ENCODE measurements around the gene MAP4K4.

MAP4K4 gene

GRCh38 chr2:101872480-101872879, 175.0 kb downstream of the MAP4K4 start:
- no peak for DNase-seq (ENCODE audit: low spot score)

DNA sequence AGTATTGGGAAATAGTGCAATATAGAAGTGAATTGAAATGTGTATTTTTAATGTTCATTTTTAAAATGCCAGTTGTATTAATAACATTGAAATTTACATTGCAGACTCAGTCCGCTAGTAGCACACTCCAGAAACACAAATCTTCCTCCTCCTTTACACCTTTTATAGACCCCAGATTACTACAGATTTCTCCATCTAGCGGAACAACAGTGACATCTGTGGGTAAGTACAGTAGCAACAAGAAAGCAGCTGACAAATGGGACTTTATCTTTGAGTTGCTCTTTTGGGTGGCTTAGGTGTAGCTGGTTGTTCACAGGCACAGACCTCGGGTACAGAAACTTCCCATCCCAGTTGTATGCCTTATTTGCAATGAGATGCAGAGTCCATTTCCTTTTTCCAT, 176.0 kb downstream of the MAP4K4 start:
- DNase-seq (ENCODE audit: low spot score), result no peak

- DNase-seq (ENCODE audit: low spot score), result no peak
Measured at GRCh38 chr2:101874069-101874468, 176.6 kb downstream of the MAP4K4 start.

GRCh38 chr2:101879466-101879865, 182.0 kb downstream of the MAP4K4 start:
- DNase-seq (ENCODE audit: low spot score), result peak; percentile 53

DNA sequence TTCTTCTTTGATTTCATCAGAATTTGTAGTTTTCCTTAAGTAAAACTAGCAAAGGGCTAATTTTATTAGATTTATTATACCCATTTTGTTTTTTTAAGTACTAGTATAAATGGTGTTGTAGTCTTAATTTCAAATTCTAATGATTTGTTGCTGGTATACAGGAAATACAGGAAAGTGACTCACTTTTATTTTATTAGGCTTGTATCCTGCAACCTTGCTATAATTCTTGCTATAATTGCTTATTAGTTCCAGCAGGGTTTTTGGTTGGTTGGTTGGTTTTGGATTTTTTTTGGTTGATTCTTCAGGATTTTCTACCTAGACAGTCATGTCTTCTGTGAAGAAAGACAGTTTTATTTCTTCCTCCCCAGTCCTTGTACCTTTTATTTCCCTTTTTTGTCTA, 183.6 kb downstream of the MAP4K4 start:
- no peak for DNase-seq (ENCODE audit: low spot score)

DNA sequence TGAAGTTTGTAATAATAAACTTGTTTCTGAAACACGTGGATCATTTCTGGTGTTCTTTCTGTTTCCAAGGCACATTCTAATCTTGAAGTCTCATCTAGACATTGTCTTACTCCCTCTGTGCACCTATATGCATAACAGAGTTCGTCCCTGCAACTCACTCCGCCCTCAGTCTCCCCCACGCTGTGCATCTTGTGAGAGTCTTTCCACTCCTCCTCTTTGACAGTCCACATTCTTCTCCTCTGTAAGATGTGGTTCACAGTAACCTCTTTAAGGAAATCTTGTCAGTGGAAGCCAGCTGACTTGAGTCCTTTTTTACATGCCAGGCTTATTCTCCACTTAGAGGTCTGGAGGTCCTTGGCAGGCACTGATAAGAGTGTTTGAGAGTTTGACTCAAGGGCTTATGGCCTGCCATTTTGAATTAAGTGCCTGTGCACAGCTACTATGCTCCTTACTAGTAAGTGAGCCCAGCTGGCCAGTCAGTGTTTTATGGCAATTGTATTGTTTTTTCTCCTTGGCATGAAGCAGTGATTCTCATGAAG, 185.3 kb downstream of the MAP4K4 start:
- DNase-seq (ENCODE audit: low spot score), result no peak

DNA sequence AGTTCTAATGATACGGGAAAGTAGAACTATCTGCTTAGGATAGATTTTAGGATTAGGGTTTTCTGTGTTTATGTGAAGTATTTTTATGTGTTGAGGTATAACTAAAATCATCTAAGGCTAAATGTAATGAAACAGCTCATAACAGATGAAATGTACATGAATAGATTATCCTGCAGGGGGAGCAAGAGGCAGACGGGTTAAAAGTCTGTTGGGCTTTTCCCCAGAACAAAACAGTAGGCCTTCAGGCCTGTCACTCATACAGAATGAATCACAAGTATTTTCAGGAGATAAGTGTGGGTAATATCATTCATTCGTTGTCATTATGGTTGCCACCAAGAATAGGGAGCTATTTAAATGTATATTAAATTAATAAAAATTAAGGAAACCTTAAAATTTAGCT, 186.4 kb downstream of the MAP4K4 start:
- peak; percentile 28 for DNase-seq (ENCODE audit: low spot score)

DNA sequence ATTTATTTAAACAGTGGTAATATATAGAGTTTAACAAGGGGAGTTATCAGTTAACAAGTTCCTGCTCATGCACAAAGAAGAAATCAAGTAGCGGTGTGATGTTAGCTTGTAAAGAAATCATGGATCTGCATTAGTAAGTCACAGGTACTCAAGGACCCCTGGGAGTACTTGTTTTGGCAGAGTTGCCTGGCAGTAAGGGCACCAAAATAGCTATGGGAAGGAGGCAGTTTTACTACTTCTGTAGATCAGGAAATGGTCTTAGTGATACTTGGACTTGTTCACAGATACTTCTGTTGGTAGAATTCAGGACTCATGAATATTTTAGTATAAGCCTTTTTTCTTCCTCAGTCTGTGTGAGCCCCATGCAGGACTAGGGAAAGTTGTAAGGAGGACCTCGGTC, 186.9 kb downstream of the MAP4K4 start:
- DNase-seq (ENCODE audit: low spot score), result no peak

DNA sequence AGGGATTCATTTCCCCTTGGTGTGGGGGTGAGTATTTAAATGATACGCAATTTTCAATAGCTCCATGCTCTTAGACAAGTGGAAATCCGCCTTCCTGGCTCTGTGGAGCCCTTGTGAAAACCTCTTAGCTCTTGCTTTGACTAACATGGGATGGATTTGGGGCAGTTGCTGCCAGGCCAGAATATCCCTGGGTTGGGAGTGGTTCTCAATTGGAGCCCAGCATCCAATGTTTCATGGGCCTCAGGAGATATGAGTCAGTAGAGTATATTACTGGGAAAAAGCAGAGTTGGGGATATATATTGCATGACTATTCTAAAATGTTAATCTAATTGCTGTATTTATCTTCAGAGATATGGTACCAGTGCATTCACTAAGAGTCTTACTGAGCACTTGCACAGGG, 189.8 kb downstream of the MAP4K4 start:
- no peak for DNase-seq (ENCODE audit: low spot score)

DNA sequence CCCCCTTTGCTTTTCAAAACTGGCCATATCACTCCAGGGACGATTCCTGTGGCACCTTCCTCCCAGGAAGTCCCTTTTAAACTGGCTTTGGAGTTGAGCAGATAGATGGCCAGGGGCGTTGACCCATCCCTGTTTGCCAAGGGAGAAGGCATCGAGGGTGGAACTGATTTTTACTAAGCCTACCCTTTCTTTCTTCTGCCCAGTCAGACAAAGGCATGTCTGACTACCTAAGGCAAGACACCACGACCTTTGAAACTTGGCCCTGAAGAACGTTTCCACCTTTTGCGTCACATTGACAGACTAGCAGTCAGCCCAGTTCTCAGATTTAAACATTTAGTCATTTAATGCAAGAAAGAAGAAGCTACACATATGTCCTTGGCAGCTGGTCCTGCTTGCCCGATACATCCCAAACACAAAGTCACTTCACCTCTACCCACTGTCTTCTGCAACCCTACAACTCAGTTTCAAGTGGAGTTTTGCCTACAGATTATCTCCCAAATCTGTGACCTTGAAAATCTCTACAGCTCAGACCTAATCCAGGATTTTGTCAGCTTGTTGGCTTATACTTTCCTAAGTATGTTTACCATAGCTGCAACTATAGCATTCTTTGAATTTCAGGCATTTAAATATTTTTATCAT, 192.1 kb downstream of the MAP4K4 start:
- no peak for DNase-seq (ENCODE audit: low spot score)

DNA sequence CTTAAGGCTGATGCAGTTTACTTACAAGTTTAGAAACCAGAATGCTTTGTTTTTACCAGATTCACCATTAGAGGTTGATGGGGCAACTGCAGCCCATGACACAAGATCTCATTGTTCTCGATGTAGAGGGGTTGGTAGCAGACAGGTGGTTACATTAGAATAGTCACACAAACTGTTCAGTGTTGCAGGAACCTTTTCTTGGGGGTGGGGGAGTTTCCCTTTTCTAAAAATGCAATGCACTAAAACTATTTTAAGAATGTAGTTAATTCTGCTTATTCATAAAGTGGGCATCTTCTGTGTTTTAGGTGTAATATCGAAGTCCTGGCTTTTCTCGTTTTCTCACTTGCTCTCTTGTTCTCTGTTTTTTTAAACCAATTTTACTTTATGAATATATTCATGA, 194.9 kb downstream of the MAP4K4 start:
- DNase-seq (ENCODE audit: low spot score), result no peak

GRCh38 chr2:101893681-101894381, 196.3 kb downstream of the MAP4K4 start:
- no peak for DNase-seq (ENCODE audit: low spot score)

DNA sequence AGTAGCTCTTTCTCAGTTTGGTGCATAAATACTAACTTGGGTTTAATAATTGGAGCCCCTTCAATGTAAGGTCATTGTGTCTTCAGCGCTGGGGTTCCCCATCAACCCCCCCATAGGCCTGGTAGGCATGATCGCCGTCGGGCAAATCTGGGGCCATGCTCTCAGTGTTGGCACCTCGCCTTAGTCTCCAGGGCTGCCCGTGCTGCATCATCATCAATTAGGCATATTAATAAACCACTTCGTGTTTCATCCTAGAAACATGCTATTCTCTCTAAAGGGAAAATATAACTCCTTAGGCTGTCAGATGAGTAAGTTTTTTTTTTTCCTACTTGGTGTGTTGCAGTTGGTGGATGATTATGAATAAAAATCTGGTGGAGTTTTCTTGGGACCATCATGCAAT, 197.5 kb downstream of the MAP4K4 start:
- DNase-seq (ENCODE audit: low spot score), result no peak

DNA sequence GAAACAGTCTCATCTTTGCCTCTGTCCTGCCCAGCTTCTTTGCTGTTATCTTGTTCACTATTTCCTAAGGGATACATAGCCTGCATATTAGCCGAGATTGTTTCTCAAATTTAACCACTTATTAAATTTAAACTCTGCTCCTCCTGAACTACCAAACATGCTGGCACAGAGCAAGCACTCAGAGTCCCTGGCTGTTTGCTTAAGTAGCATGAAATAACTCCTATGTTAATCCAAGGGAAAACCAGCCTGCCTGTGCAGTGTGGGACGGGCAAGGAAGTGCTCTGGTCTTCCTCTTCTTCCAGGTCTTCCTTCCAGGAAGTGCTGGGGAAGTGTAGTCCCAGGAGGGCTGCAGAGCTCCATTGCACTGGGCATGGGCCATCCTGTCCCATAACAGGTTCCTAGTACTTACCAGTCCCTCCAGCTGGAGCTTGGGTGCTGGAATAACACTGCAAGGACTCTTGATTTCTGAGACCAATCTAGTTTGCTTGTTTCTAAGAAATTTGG, 198.4 kb downstream of the MAP4K4 start:
- DNase-seq (ENCODE audit: low spot score), result no peak

- no peak for DNase-seq (ENCODE audit: low spot score)
Measured at GRCh38 chr2:101897301-101897700, 199.8 kb downstream of the MAP4K4 start.

DNA sequence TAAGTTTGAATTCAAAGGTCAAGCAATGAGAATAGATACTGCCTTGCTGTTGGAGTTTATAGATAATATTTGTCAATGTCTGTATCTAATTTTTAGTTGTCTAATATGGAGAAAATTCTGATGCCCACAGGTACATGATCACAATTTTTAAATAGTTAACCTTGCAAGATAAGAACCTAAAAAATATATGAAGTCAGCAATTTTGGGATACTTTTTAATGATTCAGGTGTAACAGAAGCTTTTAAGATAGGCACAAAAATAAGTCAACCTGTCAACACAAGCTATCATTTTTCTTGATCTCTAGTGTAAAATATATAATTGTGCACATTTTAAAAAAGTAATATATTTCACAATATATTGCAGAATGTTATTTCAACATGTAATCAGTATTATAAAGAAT, 201.8 kb downstream of the MAP4K4 start:
- DNase-seq (ENCODE audit: low spot score), result no peak

- DNase-seq (ENCODE audit: low spot score), result no peak
Measured at GRCh38 chr2:101899871-101900270, 202.4 kb downstream of the MAP4K4 start.

DNA sequence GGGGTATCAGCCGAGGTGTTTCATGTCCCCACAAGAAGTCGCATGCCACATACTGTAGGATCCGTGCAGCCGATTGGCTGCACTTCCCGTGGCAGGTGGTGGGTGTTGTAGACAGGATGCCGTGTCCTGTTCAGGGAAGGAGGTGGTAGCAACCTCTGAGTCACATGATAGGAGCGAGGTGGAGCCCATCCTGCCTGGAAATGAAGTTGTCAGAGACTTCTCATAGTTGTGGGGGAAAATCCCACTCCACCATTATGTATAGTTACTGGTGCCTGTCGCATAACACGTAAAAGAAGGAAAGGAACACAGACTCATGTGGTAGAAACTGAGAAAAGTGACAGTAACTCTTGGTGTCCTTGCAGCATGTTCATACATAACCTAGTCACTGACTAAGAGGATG, 202.9 kb downstream of the MAP4K4 start:
- no peak for DNase-seq (ENCODE audit: low spot score)

GRCh38 chr2:101901241-101901640, 203.7 kb downstream of the MAP4K4 start:
- no peak for DNase-seq (ENCODE audit: low spot score)

DNA sequence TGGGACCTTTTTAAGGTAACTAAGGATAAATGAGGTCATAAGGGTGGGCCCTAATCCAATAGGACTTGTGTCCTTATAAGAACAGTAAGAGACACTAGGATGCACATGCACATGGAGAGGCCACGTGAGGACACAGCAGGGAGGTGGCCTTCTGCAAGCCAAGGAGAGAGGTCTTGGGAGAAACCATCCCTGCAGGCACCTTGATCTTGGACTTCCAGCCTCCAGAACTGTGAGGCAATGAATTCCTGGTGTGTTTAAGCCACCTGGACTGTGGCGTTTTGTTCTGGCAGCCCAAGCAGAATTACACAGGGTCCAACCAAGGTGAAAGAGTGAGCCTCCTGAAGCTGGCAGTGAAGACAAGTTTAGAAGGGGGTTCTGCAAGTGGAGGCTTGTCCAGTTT, 204.7 kb downstream of the MAP4K4 start:
- DNase-seq (ENCODE audit: low spot score), result no peak

DNA sequence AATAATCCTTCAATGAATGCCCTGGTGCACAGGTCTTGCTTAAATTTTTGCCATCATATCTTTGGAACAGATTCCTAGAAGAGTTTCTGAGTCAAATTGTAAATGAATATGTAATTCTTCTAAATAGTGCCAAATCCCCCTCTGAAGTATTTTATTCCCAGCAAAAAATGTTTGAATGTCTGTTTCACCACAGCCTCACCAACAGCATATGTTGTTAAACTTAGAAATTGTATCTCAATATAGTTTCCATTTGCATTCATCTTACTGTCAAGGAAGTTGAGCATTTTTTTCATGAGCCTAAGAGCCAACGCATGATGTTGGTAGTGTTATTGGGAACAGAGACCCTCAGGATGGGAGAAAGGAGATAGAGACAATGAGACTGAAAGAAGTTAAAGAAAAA, 207.4 kb downstream of the MAP4K4 start:
- DNase-seq (ENCODE audit: low spot score), result no peak

DNA sequence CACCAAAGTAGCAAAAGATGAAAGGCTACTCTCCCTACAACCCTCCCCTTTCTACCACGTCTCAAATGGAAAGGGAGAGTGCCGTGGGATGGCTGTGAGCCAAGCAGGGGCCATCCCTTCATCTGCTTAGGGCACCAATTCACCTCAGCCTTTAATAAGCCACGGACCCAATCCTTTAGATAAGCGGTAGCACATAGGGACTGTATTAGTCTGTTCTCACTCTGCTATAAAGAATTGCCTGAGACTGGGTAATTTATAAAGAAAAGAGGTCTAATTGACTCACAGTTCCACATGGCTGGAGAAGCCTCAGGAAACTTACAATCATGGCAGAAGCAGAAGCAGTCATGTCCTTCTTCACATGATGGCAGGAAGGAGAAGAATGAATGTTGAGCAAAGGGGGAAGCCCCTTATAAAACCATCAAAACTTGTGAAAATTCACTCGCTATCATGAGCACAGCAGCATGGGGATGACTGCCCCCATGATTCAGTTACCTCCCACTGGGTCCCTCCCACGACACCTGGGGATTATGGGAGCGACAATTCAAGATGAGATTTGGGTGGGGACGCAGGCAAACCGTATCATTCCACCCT, 208.3 kb downstream of the MAP4K4 start:
- no peak for DNase-seq (ENCODE audit: low spot score)

DNA sequence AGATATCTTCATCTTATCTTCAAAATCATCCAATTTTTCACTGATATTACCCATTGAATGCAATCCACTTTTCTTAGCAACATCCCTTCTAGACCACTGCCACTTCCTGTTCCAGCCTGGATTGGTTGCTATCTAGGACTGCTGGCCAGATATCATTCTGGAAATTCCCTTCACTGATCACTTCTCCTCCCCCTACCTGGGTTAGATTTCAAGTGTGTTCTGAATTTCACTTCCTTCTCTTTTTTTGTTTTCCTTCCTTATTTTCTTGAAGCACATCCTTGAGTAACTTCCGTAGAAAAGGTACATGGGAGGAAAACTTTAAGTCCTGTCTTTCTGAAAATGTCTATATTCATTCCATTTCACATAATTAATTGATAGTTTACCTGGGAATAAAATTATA, 212.3 kb downstream of the MAP4K4 start:
- DNase-seq (ENCODE audit: low spot score), result no peak

All from hematopoietic multipotent progenitor cell treated with erythropoietin and hydrocortisone succinate and interleukin-3 and kit ligand, for 17 days (in vitro differentiated cells).